ENCODE data around the gene IKZF1. TPM values are rescaled to one million over a fixed set of nuclear protein-coding genes. Genes with fewer than 3 reads are reported as not detected.

The IKZF1 gene
- total and polyA plus RNA-seq, 2 of the 4 experiments (the other 2 are of a cell fraction) = not detected

DNA sequence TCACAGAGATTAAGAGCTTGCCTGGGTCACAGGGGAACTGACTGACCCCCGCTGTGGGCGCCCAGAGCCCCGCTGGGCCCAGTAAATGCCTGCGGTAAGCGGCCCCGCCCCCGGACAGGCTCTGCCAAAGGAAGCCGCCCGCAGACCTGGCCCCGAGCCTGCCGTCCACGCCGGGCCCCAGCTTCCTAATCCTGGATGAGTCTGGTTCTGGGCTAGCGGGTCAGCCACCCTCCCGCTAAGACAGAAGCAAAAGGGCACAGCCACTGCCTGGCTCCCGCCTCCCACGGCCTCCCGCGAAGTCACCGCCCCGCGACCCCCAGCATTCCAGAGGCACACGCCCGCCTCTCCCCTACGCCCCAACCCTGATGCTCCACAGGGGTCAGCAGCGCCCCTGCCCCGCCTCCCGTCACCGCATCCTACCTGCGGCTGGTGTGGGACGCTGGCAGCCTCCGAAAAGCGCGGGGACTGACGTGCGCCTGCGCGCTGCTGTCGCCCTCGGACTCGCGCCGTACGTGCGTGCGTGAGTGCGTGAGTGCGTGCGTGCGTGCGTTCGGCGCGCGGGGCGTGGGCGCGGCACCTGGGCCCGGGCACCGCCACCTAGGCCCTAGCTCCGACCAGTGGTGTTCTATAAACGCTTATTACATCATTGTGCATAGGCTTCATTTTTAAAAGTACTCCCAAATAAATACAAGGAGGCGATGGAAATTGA, 145.5 kb downstream of the IKZF1 start, which contains the start of gene FIGNL1:
TSS of gene FIGNL1 (minus strand) at position 470 of the 709 bp plus-strand sequence. CDS start 3,063 bp downstream, outside the sequence.
- Histone ChIP-seq H3K56ac (ENCODE audit: extremely low read depth, insufficient read depth, low read length) (peak within 1 kb of the TSS; percentile 32), H3K9me1 (ENCODE audit: insufficient read depth, low read length) (no peaks in the 10 kb centered on the region), H3K36me3 (ENCODE audit: control insufficient read depth, insufficient read depth, low read length) (peaks cover 7% of the 10 kb centered on the region), H3K4me2 (ENCODE audit: low read depth, low read length) (peak within 1 kb of the TSS; percentile 84), H3K79me1 (ENCODE audit: low read depth in 1 of 2, low read length in 2 of 2) (peaks cover 12 to 15% of the 10 kb centered on the region in 2 experiments), H3K23ac (ENCODE audit: low read depth, low read length) (no peak within 1 kb of the TSS), H4K5ac (ENCODE audit: low read depth, low read length) (peak within 1 kb of the TSS; percentile 63), H4K8ac (ENCODE audit: low read depth in 2 of 2, low read length in 2 of 2) (peak within 1 kb of the TSS; percentile 93 to 97), H3K4ac (ENCODE audit: low read depth, low read length) (peak within 1 kb of the TSS; percentile 64), H3K9me3 (ENCODE audit: control insufficient read depth, insufficient read depth, low read length) (no peaks in the 10 kb centered on the region), H3K27ac (ENCODE audit: insufficient read depth, low read length) (peak within 1 kb of the TSS; percentile 38; the same call in 1 of the 2 replicates), H3K27me3 (ENCODE audit: control insufficient read depth, insufficient read depth, low read length) (peaks cover 7% of the 10 kb centered on the region), H3K4me1 (ENCODE audit: control insufficient read depth, insufficient read depth, low read length) (no peaks in the 10 kb centered on the region), H2BK15ac (ENCODE audit: low read depth, low read length) (no peak within 1 kb of the TSS), H2AK5ac (ENCODE audit: low read depth, low read length) (no peak within 1 kb of the TSS), H3K14ac (replicated peaks; ENCODE audit: low read depth, low read length) (peak within 1 kb of the TSS; percentile 80), H2AK9ac (replicated peaks; ENCODE audit: low read depth, low read length, poor library complexity) (peak within 1 kb of the TSS; percentile 38), H2BK5ac (ENCODE audit: low read depth, low read length, poor library complexity, severe bottlenecking) (peak within 1 kb of the TSS; percentile 17), H2BK20ac (ENCODE audit: low read depth, low read length) (no peak within 1 kb of the TSS), H2AFZ (replicated peaks; ENCODE audit: low read length, poor library complexity) (peak within 1 kb of the TSS; percentile 98), H3K18ac (ENCODE audit: low read depth, low read length) (no peak within 1 kb of the TSS), H4K20me1 (ENCODE audit: insufficient read depth, low read length) (no peaks in the 10 kb centered on the region), H2BK120ac (ENCODE audit: low read depth, low read length) (no peak within 1 kb of the TSS), H4K91ac (ENCODE audit: insufficient read depth, low read depth, low read length) (peak within 1 kb of the TSS; percentile 31; the same call in 1 of the 2 replicates), H3K4me3 (ENCODE audit: insufficient read depth, low read depth, low read length) (peak within 1 kb of the TSS; percentile 79), H3K9ac (ENCODE audit: low read depth, low read length) (peak within 1 kb of the TSS; percentile 70)
- no TSS peak for BruUV-seq (replicated peaks)
- ChIA-PET CTCF (no interaction called here), POLR2A (ENCODE audit: unreplicated experiment) (no interaction called here)
- in situ Hi-C loops (cut with MboI; ENCODE audit: low sequenced_read_pairs) (loop anchor here (25.0 kb wide), 1 partner anchor 237 kb away; no protein-coding TSS in a partner anchor), intact Hi-C loops (cut with micrococcal nuclease) (no loop called here), dilution Hi-C loops (cut with HindIII; ENCODE audit: low sequenced_read_pairs, unreplicated experiment) (no loop called here)
- DNase-seq (peak; percentile 68), ATAC-seq (ENCODE audit: low read depth) (peak; percentile 99)
- 1% methylated on average over 37 of the region's 63 CpGs; no CpG with 5 or more reads in 1 of the 2 experiments for WGBS, 2 experiments (ENCODE audit: extremely low coverage in 2 of 2, insufficient read length in 1 of 2)
- TF ChIP-seq CEBPB (IDR thresholded peaks at IDR 0.05; ENCODE audit: low read depth, low read length) (no peak), BHLHE40 (IDR thresholded peaks at IDR 0.05; ENCODE audit: low read depth, low read length) (peak; percentile 8; the same call in 1 of the 2 replicates), RAD21 (IDR thresholded peaks at IDR 0.05; ENCODE audit: low read length) (no peak), MAFK (IDR thresholded peaks at IDR 0.05; ENCODE audit: low read depth, low read length) (no peak), MXI1 (IDR thresholded peaks at IDR 0.05; ENCODE audit: borderline replicate concordance, low read depth, low read length) (0 out of 2 replicates have a peak, but pooled peaks have one; percentile 23)
